Erythroblast (primary cell): ENCODE results near the gene F11R.

ENCODE experiments used
- GATA1 ChIP-seq: IDR thresholded peaks from 2 replicates; pipeline ENCODE4 v1.6.1; 2011; ENCODE audit warnings: low read depth, mild to moderate bottlenecking, control low read depth, low read length, moderate library complexity
- POLR2A ChIP-seq: IDR thresholded peaks from 2 replicates; pipeline ENCODE4 v1.6.1; 2011; ENCODE audit warnings: mild to moderate bottlenecking, low read length

DNA sequence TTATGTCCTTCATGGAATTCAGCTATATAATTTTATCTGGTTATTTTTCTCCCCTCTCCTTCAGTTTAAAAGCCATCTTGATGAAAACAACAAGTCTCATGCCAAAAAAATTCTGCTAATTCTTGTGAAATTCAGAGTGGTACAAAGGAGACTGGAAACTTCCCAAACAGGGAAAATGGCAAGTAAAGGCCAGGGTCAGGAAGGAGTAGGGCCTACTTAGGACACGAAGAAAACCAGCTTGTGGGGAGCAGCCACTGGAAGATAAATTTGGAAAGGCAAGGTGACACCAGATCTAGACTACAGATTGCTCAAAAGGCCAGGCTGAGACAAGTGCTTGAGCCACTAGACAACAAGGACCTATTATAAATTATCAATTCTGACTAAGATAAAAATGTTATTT, 11.5 kb upstream of the F11R start:
- TF ChIP-seq POLR2A (no peak), GATA1 (no peak)
